Stimulated activated CD8-positive, alpha-beta memory T cell treated with anti-CD3 and anti-CD28 coated beads, Interleukin-4, amount 100 ng/mL, for 48 hours (primary cell): ENCODE results near the gene SARNP.
"Not testable (repeated sequence)": the region's sequence is repeated elsewhere in the genome, so short reads cannot be mapped to it uniquely, and the experiment has no call there.

Experiments
- DNase-seq: peaks from one replicate; pipeline ENCODE4 v3.0.0-alpha.2; 2020

The SARNP gene, protein sequence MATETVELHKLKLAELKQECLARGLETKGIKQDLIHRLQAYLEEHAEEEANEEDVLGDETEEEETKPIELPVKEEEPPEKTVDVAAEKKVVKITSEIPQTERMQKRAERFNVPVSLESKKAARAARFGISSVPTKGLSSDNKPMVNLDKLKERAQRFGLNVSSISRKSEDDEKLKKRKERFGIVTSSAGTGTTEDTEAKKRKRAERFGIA

DNA sequence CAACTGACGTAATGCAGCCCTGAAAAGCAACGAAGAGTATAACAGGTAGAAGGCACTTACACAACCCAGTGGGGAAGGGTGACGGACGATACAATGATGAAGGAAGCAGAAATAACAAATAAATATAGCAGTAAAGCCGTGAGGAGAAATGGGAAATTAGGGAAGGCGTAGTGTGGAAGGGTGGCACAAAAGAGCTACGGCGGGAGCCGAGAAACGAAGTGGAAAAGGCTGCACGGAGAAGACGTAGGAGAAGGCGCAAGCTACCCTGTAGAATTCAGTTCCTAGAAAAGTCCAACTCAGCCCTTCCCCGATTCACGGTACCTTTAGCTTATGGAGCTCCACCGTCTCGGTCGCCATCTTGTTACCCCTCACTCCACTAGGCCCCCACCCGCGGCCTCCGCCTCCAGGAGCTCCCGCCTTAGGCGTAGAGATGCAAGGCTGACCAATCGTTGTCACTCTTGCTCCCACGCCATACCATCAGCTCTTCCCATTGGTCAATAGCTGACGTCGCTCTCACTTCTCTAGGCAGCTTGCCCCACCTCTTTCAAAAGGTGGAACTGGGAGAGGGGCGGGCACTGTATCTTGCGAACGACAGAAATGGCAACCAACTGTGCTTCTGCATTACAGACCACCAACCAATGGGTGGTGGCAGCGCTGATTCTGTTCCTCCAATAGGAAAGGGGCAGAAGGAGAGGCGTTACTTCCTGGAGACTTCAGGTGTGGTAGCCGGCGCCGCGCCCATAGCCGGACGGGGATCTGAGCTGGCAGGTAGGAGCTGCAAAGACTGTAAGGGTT, at the start of gene SARNP, which contains the start of gene ORMDL2:
Gene SARNP, minus strand, starts transcription at position 380 of the 795 bp plus-strand sequence. Its CDS starts 23 bp downstream, at position 357.
Gene ORMDL2, plus strand, starts transcription at position 697 of the 795 bp plus-strand sequence. CDS start 959 bp downstream, outside the sequence.
- DNase-seq: peak; percentile 94

DNA sequence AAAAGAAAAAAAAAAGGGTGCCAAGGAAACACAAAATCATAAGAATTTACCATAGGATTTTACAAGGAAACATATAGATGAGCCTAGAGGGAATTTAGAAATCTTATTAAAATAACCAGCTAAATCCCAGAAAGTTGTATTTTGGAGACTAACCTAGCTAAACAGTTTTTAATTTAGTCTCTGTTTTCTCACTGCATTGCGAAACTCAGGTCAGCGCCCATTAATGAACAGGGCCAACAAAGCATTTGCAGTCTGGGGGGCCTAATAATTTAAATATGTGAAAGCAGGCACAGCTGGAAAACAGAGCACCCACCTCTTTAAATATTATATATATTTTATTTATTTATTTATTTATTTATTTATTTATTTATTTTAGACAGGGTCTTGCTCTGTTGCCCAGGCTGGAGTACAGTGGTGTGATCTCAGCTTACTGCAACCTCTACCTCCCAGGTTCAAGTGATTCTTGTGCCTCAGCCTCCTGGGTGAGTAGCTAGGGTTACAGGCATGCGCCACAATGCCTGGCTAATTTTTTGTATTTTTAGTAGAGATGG, 49.0 kb upstream of the SARNP start:
- DNase-seq: not testable (repeated sequence)

DNA sequence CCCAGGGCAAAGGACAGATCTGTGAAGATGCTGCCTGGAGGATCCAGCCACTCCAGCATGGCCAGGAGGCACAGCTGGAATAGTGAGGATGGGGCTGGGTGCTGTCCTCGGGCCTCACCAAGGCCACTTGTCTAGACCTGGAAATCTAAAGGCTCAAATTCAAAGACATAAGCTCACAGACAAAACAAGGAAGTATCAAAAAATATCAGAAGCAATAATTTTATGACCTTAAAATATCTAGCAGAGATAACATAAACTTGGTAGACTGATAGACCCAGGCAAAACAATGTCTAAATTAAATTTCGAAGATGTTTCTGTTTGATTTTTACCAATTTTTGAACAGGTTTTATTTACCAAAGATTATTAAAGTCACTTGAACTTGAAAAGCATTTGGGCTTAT, 47.8 kb upstream of the SARNP start:
- no peak for DNase-seq

DNA sequence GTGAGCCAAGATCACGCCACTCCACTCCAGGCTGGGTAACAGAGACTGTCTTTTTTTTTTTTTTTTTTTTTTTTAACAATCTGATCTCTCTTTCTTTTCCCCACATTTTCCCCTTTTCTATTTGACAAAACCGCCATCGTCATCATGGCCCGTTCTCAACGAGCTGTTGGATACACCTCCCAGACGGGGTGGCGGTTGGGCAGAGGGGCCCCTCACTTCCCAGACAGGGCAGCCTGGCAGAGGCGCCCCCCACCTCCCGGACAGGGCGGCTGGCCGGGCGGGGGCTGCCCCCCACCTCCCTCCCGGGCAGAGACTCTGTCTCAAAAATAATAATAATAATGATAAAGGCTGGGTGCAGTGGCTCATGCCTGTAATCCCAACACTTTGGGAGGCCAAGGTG, 45.4 kb upstream of the SARNP start:
- not testable (repeated sequence) for DNase-seq

DNA sequence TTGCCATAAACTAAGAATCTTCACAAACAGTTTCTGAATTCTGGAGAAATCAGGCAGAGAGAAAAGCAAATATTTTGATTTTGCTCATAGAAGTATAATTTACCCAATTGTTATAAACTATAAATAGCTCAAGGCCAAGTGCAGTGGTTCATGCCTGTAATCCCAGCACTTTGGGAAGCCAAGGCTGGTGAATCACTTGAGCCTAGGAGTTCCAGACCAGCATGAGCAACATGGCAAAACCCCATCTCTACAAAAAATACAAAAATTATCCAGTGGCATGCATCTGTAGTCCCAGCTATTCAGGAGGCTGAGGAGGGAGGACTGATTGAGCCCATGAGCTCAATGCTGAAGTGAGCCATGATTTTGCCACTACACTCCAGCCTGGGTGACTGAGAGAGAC, 44.8 kb upstream of the SARNP start:
- no peak for DNase-seq

DNA sequence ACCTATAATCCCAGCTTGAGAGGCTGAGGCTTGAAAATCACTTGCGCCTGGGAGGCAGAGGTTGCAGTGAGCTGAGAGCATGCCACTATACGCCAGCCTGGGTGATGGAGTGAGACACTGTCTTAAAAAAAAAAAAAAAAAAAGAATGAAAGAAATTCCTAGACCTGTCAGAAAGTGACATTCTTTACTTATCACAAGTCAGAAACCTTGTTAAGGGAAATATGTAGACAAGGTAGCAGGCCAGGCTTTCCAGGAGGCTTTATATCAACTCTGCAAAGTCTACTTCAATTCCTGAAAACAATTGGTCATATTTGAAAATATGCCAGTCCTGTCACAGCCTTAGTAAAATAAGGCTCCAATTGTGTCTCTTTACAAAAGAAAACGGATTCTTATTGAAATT, 44.3 kb upstream of the SARNP start:
- DNase-seq: no peak

DNA sequence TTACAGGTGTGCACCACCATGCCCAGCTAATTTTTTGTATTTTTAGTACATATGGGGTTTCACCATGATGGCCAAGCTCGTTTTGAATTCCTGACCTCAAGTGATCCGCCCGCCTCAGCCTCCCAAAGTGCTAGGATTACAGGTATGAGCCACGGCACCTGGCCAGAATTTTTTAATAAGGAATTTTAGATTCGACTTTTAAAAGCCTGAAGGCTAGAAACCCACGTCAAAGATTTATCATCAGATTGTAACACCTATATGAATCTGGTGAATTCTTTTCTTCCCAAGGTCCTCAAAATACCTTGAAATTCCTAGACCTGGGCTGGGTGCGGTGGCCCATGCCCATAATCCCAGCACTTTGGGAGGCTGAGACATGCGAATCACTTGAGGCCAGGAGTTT, 43.9 kb upstream of the SARNP start:
- DNase-seq: no peak

DNA sequence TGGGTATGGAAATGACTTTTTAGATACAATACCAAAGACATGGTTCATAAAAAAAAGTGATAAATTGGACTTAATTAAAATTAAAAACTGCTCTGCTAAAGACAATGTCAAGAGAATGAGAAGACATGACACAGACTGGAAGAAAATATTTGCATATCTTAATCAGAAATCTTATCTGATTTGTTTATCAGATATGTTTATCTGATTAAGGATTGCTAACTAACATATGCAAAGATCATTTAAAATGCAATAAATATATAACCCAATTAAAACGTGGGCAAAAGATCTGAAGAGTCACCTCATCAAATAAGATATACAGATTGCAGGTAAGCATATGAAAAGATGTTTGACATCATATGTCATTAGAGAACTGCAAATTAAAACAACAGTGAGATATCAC, 35.2 kb upstream of the SARNP start:
- DNase-seq: no peak

DNA sequence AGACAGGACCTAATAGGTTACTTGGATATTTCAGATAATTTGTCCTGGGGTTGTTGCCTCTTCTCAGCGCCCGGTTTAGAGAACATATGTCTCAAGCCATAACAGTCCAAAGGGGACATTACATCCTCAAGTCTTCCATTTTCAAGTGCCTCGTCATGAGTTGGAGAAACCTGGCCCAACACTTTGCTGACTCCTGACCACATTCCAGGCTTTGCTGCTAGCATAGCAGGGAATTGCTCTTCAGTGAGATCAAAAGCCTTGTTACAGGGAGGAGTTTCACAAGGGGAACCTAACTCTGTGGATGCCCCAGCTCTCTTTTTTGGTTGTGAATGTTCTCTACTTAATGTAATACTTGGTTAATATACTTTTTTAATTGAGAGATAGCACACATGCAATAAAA, 33.4 kb upstream of the SARNP start:
- DNase-seq: no peak

DNA sequence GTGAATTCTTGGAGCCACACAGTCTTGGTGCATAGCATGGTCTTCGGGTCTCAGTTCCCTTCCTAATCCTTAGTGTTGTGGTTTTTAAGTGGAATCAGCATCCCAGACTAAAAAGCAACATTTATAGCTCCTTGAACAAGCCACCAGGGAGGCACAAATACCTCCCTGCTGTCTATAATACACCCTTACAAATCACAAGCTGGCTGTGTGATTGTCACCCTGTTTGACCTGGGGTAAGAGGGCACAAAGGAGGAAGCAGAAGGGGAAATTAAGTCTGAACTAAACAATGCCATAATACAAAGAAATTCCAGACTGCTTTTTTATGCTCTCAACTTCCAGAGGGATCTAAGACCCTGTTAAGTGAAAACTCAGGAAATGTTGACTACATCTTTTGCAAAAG, 32.9 kb upstream of the SARNP start:
- DNase-seq: no peak

DNA sequence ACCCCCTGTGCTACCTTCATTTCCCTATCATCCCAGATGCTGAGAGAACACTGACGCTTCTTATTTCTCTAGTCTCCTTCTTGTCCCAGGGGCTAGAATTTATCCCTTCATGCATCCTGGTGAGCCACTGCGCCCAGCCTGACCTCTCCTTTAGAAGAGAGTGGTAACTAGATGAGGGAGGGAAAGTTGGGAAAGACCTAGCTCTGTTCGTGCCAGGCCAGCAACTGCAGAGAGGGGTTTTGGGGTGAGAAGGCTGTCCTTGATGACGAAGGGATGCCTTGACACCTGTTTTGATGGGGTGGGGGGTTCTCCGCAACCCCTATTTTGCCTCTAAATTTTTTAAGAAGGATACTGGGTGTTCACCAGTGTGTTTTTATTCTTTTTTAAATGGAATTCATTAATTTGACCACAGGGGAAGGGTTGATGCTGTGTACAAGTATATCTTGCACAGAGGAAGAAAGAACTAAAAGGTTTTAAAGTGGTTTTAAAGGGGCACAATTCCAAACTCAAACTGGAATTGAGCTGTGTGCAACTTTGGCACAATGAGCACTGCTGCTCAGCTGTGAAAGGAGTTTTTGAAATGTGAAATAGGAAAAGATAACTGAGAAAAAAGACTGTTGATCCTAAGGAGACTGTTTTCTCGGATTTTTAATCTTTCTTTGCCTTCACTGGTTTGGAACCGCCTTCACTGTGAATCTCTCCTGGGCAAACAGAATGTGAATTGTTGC, 32.3 kb upstream of the SARNP start:
- no peak for DNase-seq

DNA sequence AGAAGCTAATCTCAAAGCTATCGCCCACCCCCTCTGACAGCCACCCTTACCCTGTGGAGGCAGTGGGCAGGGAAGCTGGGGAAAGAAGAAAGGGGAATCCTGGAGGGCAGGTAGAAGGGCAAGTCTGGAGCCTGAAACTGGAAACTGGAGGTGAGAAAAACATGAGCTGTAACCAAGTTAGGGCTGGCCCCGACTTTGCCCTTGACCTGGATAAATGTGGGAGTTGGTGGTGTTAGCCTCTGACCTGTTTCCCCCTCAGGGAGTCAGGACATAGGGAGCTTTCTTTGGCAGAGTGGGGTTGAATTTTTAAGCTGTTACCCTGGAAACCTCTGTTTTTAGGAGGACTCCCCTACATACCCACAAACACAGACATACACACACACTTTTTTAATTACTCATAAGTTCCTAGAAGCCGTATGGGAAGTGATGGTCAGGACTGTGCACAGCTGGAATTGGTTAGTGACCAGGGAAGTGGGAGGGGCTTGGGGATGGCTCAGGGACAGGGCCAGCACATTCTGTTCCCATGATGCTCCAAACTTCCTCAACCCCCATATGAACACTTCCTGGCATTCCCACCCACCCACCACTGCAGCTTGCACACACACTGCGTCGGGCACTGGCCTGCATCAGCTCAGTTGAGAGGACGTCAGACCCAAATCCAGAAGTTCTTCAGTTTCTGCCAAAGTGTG, 30.2 kb upstream of the SARNP start:
- DNase-seq: no peak

DNA sequence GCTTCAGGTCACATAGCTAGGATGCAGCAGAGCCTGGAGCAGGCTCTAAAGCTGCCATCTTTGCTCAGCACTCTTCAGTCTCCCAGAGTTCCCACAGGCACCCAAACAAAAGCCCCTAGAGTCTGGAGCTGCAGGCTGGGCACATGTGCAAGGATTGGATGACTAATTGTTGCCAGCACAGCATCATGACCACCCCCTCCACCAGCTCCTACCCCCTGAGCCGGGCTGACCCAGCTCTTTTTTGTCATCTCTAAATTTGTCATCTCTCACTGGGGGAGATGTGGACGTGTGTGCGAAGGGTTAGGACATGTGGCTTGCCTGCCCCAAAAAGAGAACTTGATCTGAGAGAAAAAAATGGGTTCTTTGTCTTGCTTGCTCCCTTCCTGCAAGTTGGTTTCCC, 29.5 kb upstream of the SARNP start:
- peak; percentile 60 for DNase-seq

DNA sequence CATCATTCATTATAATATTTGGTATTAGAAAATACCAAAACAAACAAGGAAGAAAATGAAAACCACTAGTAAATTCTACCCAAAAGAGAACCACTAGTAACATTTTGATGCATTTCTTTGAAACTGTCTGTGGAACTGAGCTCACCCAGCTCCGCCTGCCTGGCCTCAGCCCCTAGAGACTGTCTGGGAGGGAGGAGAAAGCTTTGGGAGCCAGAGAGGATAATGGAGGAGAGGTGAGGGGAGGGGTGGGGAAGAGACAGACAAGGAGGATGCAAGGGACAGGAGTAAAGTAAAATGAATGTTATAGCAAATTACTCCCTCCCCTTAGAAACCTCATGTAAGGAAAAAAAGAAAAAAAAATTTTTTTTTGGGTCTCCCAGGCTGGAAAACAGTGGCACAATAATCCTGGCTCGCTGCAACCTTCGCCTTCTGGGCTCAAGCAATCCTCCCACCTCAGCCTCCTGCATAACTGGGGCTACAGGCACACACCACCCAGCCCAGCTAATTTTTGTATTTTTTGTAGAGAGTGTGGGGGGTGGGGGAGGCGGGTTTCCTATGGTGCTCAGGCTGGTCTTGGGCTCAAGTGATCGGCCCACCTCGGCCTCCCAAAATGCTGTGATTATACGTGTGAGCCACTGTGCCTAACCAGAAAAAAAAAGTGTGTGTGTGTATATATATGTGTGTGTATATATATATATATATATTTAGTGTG, 28.4 kb upstream of the SARNP start:
- DNase-seq: no peak

DNA sequence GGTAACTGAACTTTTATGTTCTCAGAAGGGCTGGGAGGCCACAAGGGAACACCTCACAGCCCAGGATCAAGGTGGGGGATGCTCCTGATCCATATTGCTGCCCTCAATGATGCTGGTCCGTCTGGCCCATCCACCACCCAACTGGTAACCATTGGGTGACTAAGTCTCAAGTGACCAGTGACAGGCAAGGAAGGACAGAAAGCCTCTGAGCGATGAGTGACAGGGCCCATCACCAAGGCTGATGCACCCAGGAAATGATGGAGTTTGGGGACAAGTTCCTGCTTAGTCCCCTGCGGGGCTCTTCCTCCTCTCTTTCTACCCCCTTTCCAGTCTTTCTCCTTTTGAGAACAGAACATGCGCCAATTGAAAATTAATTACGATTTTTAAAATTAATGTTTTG, 27.8 kb upstream of the SARNP start:
- DNase-seq: no peak

DNA sequence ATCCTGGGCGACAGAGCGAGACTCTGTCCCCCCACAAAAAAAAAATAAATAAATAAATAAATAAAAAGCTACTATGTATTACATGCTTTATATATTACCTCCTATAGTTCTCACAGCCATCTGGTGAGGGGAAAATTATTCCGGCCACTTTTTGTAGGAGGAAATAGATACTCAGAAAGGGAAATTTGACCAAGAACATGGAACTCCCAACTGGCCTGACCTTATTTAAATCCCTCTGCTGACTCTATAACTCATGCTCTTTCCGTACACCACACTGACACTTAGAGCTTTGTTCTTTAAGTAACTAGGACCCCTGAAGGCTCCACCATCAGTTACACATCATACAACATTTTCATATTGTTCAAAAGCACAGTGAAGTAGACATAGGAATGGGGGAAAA, 27.4 kb upstream of the SARNP start:
- DNase-seq: no peak

DNA sequence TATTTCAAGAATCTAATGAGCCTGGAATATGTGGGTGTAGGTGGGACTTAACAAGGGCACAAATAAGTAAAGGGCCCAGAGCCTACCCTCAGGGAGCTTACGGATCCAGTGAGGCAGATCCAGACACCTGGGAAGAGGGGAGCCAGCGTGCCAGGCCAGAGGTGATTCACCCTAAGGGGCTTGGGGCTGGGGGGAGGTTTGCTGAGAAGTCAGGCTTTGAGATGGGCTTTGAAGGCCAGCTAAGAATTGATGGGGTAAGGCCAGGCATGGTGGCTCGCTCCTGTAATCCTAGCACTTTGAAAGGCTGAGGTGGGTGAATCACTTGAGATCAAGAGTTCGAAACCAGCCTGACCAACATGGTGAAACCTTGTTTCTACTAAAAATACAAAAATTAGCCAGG, 25.9 kb upstream of the SARNP start:
- DNase-seq: no peak

DNA sequence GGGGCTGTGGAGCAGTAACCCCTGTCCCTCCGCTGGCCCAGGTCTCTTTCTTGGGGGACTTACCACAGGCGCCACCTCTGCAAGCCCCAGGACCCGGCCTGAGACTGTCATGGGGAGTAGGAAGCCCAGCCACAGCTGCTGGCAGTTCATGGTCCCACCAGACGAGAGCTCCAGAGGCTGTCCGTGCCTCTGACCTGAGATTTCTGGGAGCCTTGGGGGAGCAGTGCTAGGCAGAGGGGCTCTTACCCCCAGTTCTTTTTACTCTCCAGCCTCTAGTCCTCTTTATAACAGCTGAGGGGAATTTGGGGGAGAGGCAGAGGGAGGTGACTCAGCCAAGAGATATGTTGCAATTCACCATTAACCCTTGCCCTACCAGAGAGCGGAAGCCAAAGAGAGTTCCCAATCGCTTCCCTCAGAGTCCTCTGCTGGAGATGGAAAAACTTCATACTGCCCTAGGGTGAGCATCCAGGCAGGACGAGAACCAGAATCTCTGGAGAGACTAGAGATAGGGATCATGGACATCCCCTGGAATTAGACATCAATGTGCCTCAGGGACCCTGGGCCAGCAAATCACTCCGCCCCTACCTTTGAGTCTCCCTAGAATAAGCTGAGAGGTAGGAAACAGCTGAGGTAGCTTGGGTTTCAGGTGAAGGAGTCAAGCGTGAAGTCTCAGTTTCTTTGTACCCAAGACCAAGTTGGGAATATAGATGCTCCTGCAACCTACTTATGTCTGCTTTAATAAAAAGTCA, 25.3 kb upstream of the SARNP start, which contains the start of gene MMP19:
Gene MMP19, minus strand, starts transcription at position 256 of the 749 bp plus-strand sequence. Its CDS starts 106 bp downstream, at position 150.
- no peak for DNase-seq

DNA sequence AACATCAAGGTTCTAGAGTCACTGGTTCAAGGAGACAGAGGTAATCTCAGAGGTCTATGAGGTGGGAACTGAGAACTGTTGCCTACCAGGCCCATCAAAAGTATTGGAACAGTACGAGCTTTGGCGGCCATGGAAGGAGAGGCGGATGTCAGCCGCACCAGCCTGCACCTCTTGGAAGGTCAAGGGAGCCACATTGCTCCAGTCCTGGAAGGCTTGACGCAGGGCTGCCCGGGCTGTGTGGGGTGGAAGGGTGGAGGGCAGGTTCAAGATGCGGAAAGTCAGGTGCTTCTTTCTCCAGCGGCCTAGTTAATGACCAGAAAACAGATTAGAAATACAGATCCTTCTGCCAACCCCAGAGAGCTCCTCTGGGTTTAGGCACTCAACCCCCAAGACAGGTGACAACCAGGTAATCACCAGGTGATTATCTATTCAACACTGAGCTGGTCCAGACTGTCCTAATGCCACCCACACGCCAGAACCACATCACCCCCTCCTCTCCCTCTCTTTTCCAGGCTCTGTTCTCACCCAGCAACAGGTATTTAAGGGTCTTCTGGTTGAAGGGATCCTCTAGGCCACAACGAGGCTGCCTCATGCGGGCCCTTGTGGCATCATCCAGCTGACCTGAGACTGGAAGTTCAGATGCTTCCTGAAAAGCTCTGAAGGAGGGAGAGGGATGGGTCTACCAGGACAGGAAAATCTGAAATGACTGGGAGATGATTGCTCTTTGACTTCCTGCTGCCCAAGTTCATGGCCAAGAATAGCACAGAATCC, 23.2 kb upstream of the SARNP start:
- no peak for DNase-seq

DNA sequence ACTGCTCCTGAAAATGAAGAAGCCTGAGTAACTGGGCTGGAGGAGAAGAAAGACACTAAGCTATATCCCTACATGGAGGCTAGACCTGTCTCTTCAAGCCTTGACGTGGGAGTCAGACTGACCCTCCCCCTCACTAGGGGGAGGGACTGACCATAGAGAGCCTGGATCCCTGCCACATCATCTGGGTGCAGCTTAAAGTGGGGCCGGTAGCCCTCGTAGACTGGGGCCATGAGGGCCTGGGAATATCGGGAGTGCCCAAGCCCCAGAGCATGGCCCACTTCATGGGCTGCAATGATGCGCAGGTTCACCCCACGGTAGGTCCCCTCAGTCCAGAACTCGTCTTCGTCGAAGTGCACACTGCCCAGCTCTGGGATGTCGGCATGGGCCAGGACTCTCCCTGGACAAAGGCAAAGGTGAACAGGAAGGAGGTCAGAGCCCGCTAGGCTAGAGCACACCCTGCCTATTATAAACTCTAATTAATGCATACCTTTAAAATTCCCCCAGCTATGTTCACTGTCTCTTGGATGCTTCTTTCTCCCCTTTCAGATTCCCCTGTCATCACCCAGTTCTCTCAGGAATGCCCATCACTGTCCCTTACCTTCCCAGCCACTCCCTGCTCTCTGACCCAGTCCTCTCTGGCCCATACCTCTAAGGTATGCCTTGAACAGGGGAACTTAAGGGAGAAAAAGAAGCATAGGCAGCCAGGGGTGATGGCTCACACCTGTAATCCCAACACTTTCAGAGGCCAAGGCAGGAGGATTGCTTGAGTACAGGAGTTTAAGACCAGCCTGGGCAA, 22.0 kb upstream of the SARNP start:
- DNase-seq: no peak
